Cortex of kidney (tissue), 1 donor: Measurements from ENCODE around the gene EDARADD.
"Not testable (repeated sequence)": the region's sequence is repeated elsewhere in the genome, so short reads cannot be mapped to it uniquely, and the experiment has no call there.

Experiments used
- DNase-seq: peaks from one replicate; lab custom pipeline; 2025; lab: John Stamatoyannopoulos, UW

EDARADD gene

DNA sequence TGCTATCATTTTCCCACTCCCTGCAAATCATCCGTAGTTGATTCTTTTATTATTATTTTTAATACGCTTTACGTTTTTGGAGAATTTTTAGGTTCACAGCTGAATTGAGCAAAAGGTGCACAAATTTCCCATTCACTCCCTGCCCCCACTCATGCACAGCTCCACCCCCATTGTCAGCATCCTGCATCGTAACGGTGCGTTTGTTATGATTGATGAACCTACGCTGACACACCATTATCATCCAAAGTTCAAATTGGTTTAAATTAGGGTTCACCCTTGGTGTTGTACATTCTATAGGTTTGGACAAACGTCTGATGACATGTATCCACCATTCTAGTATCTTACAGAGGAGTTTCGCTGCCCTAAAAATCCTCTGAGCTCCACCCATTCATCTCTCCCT, 44.5 kb downstream of the EDARADD start:
- DNase-seq: no peak

DNA sequence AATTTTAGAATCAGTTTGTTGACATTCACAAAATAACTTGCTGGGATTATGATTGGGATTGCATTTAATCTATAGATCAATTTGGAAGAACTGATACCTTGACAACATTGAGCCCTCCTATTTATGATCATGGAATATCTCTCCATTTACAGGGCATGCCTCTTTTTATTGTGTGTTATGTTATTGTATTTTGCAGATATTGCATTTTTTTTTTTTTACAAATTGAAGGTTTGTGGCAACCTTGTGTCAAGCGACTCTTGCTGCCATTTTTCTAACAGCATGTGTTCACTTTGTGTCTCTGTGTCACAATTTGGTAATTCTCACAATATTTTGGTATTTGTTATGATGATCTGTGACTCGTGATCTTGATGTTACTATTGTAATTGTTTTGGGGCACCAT, 46.3 kb downstream of the EDARADD start:
- DNase-seq: no peak

DNA sequence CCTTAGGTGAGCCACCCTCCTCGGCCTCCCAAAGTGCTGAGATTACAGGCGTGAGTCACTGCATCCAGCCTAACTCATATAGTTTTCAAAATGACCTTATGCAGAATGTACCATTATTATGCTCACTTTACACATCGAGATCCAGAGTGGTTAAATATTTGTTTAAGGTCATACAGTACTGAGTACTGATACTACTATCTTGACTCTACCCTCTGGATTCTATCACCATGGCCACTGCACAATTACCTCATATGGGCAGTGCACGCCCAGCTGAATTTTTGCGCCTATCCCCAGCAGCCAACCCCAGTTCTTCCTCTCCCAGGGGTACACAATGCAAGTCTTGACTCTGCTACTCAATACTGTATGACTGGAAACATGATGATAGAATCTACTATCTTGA, 56.7 kb downstream of the EDARADD start:
- no peak for DNase-seq

DNA sequence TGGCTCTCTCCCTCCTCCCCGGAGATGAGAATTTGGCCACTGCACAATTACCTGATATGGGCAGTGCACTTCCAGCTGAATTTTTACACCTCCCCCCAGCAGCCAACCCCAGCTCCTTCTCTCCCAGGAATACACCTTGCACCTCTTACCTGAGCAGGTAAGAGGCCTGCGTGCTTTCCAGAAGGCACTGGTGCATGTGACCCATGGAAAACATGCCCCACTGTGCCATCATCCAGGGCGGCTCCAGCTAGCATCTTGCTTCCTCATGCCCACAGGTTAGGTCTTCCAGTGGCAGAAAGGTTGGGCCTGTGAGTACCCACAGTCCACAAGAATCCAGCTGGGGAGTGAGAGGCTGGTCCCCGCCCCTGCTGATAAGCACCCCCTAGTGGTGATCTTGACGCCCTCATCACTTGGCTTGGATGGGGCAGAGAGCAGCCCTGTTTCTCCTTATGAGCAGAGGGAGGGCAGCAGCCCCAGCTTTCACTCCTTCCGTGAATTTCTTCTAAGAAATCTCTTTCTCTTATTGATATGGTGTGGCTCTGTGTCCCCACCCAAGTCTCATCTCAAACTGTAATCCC, 57.8 kb downstream of the EDARADD start:
- no peak for DNase-seq

DNA sequence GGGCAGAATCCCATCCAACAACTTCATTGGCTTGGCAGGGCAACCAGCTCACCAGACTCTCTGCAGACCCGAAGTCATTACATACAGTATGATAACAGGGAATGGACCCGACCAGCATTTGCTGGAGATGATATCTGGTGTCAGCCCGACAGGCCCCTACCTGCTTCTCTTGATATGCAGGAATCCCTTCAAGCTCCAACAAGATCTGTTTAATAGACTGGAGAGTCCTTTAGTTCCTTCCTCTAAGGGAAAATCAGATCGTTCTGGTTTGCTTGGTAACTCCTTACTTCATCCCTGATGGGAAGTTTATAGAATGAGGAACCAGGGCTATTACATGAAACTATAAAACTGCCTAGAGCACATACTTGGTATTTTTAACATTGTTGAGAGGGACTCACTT, 61.2 kb downstream of the EDARADD start:
- no peak for DNase-seq

DNA sequence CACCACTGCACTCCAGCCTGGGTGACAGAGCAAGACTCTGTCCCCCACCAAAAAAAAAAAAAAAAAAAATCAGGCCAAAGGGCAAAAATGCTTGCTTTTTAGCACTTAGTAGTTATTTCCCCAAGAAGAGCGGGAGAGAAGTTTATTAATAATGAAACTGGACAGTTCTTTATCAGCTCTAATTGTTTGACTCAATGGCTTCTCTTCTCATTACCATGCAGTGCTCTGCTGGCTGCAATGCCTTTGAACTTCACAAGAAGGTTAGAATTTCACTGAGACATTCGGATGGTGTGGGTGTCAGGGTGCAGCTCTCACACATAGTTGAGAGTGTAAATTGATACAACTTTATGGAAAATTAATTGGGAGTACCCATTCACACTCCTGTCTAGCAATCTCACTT, 63.7 kb downstream of the EDARADD start:
- no peak for DNase-seq

DNA sequence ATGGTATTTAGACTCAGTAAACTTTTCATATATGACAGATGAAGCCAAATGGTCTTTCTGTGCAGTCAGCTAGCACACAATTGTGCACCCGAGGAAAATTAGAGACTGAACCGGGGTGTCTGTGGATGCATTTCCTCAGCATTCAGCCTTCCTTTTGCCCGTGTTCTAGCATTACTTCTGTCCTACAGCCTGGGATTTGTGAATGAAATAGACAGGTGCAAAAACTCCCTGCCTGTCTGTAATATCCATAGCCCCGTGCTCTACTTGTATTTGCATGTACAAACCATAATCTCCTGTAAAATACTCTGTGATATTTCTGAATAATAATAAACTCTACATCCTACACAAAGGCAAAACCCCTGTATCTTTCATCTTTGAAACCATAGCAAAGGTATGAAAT, 64.9 kb downstream of the EDARADD start:
- no peak for DNase-seq

DNA sequence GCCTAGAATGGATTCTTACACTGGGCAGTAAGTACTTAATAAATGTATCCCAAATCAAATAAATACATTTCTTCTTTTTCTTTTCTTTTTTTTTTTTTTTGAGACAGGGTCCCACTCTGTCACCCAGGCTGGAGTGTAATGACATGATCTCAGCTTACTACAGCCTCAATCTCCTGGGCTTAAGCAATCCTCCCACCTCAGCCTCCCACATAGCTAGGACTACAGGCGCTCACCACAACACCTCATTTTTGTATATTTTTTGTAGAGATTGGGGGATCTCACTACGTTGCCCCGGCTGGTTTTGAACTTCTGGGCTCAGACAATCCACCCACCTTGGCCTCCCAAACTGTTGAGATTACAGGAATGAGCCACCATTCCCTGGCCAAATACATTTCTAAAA, 66.0 kb downstream of the EDARADD start:
- no peak for DNase-seq

DNA sequence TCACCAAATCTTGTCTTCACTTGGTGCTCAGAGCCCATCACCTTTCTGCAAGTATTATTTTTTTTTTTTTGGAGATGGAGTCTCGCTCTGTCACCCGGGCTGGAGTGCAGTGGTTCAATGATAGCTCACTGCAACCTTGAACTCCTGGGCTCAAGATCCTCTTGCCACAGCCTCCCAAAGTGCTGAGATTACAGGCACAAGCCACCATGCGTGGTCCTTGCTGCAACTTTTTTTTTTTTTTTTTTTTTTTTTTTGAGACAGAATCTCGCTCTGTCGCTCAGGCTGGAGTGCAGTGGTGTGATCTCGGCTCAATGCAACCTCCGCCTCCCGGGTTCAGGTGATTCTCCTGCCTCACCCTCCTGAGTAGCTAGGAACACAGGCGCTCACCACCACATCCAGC, 70.1 kb downstream of the EDARADD start:
- not testable (repeated sequence) for DNase-seq

DNA sequence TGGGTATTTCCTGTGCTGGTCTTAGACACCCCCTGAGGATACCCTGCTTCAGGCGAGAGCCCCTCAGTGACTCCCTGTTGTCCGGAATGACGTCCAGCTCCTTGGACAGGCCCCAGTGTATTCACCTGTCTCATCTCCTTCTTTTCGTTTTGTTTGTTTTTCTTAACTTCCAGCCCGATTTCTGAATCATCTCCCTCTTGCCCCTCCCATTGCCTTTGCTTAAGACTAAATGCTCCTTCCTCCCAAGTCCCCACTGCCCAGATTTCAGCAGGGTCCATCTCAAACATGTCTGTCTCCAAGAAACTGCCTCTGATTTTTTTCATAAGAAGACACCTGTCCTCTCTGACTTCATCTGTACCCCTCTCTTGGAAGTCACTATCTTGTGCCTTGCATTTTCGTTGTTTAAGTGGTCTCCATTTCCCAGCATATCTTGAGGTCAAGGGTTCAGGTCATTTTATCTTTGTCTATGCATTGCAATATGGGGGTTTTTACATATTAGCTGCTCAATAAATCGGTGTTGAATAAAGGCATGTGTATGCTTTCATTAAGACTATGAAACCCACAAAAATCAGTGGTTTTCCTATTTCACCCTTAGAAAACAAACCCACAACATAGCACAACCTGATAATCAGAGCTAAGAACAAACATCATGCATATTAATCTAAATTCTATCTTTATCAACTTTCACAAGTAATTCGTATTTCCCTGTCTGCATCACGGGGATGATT, 71.3 kb downstream of the EDARADD start:
- no peak for DNase-seq

DNA sequence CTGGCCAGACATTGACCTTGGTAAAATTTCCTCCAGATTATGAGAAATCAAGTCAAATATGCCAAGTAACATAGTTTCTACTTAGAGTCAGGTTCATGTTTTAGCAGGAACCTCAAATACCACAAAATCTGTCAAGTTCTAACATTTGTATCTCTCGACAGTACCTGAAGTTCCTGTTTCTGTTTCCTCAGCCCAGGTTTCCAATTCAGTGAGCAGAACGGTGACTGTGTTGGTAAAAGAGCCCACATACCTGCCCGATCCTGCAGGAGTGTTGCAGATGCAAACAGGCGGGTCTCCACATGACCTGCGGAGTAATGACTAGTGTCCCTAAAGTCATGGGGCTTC, 71.8 kb downstream of the EDARADD start:
- DNase-seq: no peak

DNA sequence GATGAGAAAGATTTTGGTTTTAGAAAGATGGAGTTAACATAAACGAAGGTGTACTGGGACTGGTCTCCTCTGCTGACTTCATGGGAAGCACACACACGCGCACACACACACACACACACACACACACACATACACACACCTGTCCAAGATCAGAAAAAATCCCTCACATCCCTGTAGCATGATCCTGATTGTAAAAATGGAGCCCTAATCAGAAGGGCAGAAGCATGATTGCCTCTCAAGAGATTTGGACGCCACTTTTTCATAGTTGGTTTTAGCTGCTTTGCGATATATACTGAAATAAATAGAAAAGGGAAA, 73.2 kb downstream of the EDARADD start:
- DNase-seq: no peak

DNA sequence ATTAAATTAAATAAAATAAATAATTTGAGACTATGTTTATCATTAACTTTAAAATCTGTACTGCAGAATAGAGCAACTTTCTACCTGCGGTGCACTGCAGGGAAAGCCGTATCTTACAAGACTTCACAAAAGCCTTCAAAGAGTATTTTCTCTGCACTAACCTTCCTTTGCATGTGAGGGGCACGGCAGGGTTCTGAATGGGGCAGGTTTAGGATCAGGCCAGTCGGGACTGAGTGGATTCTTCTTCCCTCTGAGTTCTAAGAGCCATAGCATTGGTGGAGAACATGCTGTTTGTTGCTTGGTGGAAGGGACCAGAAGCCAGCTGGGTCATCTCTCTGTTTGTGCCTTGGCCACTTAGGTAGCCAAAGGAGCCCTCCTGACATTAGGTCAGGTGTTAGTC, 74.5 kb downstream of the EDARADD start:
- no peak for DNase-seq

DNA sequence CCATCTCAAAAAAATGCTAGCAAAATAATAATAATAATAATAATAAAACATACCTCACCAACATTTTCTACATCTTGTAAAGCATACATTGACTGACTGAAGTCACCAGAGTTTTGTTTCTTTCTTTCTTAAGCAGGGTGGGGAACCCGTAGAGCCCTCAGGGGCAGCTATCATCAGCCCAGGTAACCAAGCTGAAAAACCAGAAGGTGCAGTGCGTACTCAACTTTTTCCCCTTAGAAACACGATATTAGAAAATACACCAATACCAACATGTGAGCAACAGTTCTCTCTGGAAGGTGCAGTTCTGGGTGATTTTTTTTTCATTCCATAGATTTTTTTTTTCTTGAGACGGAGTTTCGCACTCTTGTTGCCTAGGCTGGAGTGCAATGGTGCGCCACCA, 75.4 kb downstream of the EDARADD start:
- DNase-seq: no peak

DNA sequence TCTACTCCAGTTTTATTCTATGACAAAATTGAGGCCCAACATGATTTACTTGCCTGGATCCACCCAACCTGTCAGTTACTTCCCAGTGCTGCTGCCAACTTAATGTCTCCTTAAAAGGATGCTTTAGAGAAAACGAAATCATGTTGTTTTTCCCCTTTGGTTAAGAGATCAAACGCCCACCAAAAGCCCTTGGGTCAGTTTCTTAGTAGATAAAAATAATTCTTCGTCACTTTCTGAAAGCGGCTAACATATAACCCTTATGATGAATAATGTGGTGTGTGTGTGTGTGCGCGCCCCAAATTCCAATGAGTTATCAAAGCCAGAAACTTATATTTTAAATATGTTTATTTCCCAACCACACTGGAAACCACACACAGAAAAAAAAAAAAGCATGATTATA, 77.0 kb downstream of the EDARADD start:
- DNase-seq: no peak

DNA sequence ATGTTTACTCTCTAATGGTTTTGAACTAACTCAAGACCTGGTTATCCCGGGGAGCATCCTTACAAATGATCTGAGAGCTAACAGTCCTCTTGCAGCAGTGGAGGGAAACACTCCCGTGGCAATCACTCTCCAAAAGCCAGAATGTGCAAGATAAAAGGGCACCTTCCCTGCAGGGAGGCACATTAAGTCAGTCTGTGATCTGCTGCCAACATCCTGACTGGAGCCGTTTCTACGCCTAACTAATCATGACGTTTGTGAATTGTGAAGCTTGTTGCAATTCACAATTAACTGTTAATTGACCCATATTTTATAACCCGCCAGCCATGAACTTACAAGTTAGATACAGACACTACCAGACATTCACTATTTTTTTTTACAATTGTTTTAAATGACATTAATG, 77.6 kb downstream of the EDARADD start:
- no peak for DNase-seq

DNA sequence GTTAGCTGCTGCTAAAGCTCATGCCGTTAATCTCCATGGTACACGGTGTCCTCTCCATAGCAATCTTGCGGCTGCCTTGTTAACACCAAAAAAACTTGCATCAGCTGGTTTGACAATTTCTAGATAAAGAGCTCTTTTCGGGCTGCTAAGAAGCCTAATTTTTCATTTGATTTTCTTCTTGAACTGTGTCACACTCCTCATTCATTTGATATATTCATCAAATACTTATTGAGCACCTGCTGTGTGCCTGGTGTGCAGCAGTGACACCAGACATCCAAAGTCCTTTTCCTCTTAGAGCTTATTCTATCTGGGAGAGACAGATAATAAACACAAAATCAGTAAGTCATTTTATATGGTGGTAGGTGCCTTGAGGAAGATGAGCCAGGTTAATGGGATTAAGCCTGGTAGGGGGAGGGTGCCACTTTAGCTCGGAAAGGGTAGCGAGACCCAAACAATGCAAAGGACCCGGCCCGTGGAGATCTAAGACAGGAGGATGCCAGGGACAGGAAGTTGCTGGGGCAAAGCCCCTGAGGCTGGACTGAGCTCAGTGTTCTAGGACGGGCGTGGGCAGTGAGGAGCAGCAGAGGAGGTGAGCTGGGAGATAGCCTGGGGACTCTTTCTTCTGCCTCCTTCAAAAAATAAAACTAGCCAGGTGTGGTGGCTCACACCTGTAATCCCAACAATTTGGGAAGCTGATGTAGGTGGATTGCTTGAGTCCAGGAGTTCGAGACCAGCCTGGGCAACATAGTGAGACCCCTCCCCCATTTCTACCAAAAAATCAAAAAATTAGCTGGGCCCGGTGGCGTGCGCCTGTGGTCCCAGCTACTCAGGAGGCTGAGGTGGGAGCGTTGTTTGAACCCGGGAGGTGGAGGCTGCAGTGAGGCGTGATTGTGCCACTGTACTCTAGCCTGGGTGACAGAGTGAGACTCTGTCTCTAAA, 79.0 kb downstream of the EDARADD start:
- no peak for DNase-seq

DNA sequence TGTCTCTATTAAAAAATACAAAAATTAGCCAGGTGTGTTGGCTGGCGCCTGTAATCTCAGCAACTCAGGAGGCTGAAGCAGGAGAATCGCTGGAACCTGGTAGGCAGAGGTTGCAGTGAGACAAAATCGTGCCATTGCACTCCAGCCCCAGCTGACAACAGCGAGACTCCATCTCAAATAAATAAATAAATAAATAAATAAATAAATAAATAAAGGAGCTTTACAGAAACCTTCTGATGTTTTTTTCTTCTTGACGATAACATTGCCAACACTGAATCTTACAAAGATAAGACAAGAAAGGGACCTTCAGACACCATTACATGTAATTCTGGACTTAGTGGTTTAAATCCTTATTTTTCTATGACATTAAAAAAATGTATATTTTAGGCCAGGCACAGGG, 81.9 kb downstream of the EDARADD start:
- no peak for DNase-seq

DNA sequence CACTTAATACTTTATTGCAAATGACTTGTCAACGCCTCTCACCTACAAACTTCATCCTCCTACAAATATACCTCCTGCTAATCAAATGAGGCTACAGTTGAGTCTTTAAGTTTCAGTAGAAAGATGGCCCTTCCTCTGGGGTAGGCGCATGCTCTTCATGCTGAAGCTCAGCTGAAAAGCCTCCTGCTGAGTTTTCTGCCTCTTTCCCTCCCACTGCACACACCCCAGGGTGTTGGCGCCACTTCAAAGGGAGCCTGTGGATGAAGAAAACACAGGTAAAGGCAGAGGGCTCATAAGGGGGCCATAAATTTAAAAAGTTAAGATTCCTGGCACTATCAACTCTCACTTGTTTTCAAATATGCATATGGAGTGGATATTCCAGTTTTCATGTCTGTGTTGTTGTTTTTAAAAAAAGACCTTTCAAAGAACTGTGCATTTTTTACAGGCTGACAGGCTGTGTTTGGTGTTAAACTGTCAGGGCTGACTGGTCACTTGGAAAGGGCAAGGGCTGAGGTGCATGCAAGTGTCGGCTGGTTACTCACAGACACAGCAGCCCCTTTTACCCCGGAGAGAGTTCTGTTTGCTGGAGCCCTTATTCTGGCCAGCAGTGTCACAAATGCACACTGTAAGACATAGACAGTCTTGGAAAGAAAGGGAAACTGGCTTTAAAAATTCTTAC, 86.8 kb downstream of the EDARADD start:
- no peak for DNase-seq

DNA sequence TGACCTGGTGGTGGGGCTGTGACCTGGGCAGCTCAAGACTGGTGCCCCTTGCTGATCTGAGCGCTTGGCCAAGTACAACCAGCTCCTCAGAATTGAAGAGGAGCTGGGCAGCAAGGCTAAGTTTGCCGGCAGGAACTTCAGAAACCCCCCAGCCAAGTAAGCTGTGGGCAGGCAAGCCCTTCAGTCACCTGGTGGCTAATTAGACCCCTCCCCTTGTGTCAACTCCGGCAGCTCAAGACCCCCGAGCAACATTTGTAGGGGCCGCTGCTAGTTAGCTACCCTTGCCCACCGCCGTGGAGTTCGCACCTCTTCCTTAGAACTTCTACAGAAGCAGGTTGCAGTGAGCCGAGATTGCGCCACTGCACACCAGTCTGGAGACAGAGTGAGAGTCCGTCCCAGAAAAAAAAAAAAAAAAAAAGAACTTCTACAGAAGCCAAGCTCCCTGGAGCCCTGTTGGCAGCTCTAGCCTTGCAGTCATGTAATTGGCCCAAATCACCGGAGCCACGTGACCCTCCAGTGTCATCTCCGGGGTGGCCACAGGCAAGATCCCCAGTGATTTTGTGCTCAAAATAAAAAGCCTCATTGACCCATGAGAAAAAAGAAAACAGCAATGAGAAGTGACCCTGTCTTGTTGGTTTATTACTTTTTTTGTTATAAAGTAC, 90.4 kb downstream of the EDARADD start:
- no peak for DNase-seq

DNA sequence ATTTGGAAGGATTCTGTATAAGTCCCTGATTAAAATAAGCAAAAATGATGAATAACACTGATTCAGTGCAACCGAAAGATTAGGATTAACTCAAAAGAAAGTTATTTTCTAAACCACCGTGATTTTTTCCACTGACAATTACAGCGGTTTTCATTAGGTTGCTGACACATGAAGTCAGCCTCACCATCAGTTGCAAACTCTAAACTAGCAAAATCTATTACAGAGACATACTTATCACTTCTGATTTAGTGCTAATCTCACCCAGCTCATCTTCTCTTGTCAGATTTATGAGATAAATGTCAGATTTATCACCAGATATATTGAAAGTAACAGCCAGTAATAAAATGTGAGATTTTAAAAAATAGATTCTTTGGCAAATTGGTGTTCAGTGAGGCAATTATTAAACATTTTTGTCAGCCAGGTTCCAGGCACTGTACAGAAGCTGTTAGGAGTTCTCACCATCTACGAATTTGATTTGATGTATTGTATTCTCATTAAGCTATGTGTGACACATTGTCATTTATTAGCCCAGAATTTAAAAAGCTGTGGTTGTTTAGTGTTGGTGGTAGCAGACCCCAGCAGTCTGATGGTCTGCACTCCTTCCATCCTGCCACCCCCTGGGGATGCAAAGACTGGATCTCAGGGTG, 92.4 kb downstream of the EDARADD start:
- no peak for DNase-seq

DNA sequence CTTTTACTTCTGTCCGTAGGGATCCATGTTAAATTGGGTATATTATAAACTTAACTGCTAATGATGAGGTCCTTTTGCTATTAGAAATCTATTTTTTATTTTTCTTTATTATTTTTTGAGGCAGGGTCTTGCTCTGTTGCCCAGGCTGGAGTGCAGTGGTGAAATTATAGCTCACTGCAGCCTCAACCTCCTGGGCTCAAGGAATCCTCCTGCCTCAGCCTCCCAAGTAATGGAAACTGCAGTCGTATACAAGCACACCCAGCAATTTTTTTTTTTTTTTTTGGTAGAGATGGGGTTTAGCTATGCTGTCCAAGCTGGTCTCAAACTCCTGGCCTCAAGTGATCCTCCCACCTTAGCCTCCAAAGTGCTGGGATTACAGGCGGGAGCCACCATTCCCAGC, 95.1 kb downstream of the EDARADD start:
- not testable (repeated sequence) for DNase-seq
